Body of pancreas (tissue), 4 donors: ENCODE data around the gene PCSK1.

Source experiments
- POLR2A ChIP-seq, 3 donors: fragments of 450-650 bp; IDR thresholded peaks; one replicate each; pipeline ENCODE4 v1.6.1; 2016; ENCODE audit warnings: antibody characterized with exemption in 3 of 3, mild to moderate bottlenecking in 2 of 3
- TF ChIP-seq, protein P1 (sequence below), 7 experiments: fragments of 450-650 bp in 4 of 7; fragments of 200-600 bp in 3 of 7; sonication (generic) in 3 of 7; IDR thresholded peaks; one replicate each; pipeline ENCODE4 v1.5.1; 2016 to 2019; ENCODE audit warnings: antibody characterized with exemption in 7 of 7

DNA sequence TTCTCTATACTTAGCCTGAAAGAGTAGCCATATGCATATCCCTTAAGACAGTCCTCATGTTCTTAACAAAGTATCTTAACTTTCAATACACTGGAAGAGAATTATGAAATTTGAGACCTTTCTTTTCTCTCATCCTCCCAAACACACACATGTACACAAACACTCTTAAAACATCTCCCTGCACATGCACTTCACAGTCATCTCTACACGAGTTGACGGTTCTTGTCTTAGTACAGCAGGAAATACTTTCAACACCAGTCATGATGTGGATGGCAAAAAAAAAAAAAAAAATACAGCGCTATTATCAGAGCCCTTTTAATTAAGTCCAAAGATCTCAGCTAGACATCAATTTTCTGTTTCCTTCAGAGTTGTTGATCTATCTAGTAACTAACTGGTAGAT is 43.6 kb upstream of the PCSK1 start:
- TF ChIP-seq, protein P1, sequence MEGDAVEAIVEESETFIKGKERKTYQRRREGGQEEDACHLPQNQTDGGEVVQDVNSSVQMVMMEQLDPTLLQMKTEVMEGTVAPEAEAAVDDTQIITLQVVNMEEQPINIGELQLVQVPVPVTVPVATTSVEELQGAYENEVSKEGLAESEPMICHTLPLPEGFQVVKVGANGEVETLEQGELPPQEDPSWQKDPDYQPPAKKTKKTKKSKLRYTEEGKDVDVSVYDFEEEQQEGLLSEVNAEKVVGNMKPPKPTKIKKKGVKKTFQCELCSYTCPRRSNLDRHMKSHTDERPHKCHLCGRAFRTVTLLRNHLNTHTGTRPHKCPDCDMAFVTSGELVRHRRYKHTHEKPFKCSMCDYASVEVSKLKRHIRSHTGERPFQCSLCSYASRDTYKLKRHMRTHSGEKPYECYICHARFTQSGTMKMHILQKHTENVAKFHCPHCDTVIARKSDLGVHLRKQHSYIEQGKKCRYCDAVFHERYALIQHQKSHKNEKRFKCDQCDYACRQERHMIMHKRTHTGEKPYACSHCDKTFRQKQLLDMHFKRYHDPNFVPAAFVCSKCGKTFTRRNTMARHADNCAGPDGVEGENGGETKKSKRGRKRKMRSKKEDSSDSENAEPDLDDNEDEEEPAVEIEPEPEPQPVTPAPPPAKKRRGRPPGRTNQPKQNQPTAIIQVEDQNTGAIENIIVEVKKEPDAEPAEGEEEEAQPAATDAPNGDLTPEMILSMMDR (IDR thresholded peaks at IDR 0.05), result no peak
- no peak for TF ChIP-seq POLR2A (IDR thresholded peaks at IDR 0.05)
